Measurements from ENCODE around the gene RFESD. TPM values are rescaled to one million over a fixed set of nuclear protein-coding genes. Genes with fewer than 3 reads are reported as not detected.

RFESD gene
- total and polyA plus RNA-seq, 2 of the 13 experiments (the other 11 are each of a cell fraction or from before 2014, with no cell fraction given): 1.1 to 2.2 TPM

DNA sequence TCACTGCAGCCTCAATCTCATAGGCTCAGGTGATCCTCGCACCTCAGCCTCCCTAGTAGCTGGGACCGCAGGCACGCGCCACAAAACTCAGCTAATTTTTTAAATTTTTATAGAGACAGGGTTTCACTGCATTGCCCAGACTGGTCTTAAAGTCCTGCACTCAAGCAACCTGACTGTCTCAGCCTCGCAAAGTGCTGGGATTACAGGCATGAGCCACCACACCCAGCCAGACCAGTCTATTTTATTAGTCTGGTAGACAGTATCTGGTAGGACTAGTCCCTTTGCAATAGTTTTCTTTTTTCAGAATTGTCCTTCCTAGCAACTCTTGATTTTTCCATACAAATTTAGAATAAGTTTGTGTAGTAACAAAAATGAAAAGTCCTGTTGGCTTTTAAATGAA is 40.8 kb upstream of the RFESD start:
- FAIRE-seq (no peak), ATAC-seq (no peak), DNase-seq (ENCODE audit: low spot score) (no peak)
- Histone ChIP-seq H3K4me3 (replicated peaks in 1 of 3; ENCODE audit: insufficient read depth in 1 of 3, low read depth in 2 of 3, low read length in 3 of 3) (no peak overlapping the region), H3K9me3 (ENCODE audit: low read length) (no peaks in the 10 kb centered on the region), H2AFZ (ENCODE audit: low read length) (no peak overlapping the region), H3K4me2 (ENCODE audit: low read depth, low read length) (no peak overlapping the region), H3K27me3 (ENCODE audit: control insufficient read depth in 1 of 2, insufficient read depth in 2 of 2, low read length in 2 of 2) (no peaks in the 10 kb centered on the region), H3K36me3 (replicated peaks in 1 of 2; ENCODE audit: control insufficient read depth in 1 of 2, insufficient read depth in 2 of 2, low read length in 2 of 2) (no peaks in the 10 kb centered on the region; a peak in 1 of 5 replicates), H3K9ac (ENCODE audit: insufficient read depth, low read depth, low read length) (no peak overlapping the region), H3K79me2 (ENCODE audit: insufficient read depth, low read length) (no peaks in the 10 kb centered on the region), H3K27ac (ENCODE audit: extremely low read length, insufficient read depth, low read length) (no peak overlapping the region), H3K4me1 (ENCODE audit: insufficient read depth, low read length) (peaks cover 8% of the 10 kb centered on the region; the same call in 1 of the 2 replicates), H4K20me1 (ENCODE audit: insufficient read depth, low read length) (no peaks in the 10 kb centered on the region)
- POLR2A ChIA-PET: no interaction called here
- BruUV-seq (replicated peaks): no TSS peak
- intact Hi-C loops (cut with micrococcal nuclease; ENCODE audit: unreplicated experiment): no loop called here
- no peak for TF ChIP-seq NFKB2 (CRISPR knock-in tag; IDR thresholded peaks at IDR 0.05; ENCODE audit: borderline replicate concordance)
- no peak for TF ChIP-seq REL (CRISPR knock-in tag; conservative IDR thresholded peaks at IDR 0.05)
- no peak for TF ChIP-seq ZBTB20 (CRISPR knock-in tag; IDR thresholded peaks at IDR 0.05; ENCODE audit: borderline replicate concordance, low read depth)
- TF ChIP-seq SP5 (CRISPR knock-in tag; IDR thresholded peaks at IDR 0.05; ENCODE audit: borderline replicate concordance, low read depth): no peak
- TF ChIP-seq, protein P1, sequence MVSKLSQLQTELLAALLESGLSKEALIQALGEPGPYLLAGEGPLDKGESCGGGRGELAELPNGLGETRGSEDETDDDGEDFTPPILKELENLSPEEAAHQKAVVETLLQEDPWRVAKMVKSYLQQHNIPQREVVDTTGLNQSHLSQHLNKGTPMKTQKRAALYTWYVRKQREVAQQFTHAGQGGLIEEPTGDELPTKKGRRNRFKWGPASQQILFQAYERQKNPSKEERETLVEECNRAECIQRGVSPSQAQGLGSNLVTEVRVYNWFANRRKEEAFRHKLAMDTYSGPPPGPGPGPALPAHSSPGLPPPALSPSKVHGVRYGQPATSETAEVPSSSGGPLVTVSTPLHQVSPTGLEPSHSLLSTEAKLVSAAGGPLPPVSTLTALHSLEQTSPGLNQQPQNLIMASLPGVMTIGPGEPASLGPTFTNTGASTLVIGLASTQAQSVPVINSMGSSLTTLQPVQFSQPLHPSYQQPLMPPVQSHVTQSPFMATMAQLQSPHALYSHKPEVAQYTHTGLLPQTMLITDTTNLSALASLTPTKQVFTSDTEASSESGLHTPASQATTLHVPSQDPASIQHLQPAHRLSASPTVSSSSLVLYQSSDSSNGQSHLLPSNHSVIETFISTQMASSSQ (IDR thresholded peaks at IDR 0.05; ENCODE audit: low read depth): no peak
- TF ChIP-seq, protein P1 (CRISPR knock-in tag; IDR thresholded peaks at IDR 0.05; ENCODE audit: borderline replicate concordance): no peak
- no peak for TF ChIP-seq RBAK (CRISPR knock-in tag; IDR thresholded peaks at IDR 0.05)
- TF ChIP-seq MYNN (CRISPR knock-in tag; IDR thresholded peaks at IDR 0.05; ENCODE audit: low read depth): no peak
- over 99% methylated on average over 5 of the region's 5 CpGs for WGBS (ENCODE audit: low lambda C conversion rate)
- CTCF ChIA-PET (ENCODE audit: low intra/inter-chr PET ratio, low total read pairs): no interaction called here
- in situ Hi-C loops (cut with HindIII; ENCODE audit: extremely low pct_ligation_motif_present, low pct_unique_long_range_greater_than_20kb): no loop called here
